HG02588 (cell line): ENCODE measurements around the gene USH1G.
A peak's percentile ranks its signal among the peaks of the same experiment; 100 is the strongest.
"Not testable (repeated sequence)": the region's sequence is repeated elsewhere in the genome, so short reads cannot be mapped to it uniquely, and the experiment has no call there.

Source experiments
- ATAC-seq: cut with Tn5 transposase; IDR thresholded peaks from one replicate; pipeline ENCODE4 v1.9.1; 2021; ENCODE audit warnings: mild to moderate bottlenecking, moderate library complexity; ENCODE audit not compliant: unreplicated experiment

Gene USH1G

DNA sequence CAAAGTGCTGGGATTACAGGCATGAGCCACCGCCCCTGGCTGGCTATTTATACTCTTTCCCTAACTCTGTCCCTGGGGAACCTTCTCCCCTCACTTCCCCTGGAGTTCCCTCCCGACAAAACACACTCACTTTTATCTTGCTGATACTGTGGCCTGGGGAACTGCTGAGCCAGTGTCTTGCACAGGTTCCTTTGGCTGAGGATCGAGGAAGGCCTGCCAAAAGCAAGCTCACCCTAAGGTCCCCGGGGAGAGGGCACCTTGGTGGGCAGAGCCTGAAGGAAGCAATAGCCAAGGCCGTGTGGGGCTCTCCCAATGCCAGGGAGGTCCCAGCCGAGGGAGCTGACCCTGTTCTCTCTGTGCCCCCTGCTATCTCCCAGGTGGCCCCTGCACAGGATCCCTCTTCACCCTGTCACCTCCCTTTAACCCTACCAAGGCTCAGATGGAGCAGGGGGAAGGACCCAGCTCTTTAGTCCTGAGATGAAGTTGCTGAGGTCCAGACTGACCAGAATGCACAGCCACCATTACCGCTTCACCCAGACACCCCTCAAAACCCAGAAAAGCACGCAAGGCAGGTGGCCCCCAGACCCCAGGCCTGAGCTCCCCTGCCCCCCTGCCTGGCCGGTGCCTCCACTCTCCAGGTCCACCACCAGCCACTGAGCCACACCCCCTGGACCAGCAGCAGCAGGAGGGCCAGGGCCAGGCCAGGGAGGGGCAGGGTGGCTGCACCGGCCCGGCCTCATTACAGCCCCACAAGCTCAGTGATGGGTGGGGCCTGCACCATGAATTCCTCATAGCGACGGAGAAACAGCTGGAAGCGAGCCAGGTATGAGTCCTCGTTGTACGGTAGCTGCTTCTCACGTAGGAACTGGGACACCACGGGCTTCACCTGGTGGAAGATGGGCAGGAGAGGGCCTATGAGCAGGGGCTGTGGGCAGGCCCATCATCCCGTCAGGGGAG is 45.2 kb downstream of the USH1G start:
- no peak for ATAC-seq

- no peak for ATAC-seq
Observed at GRCh38 chr17:74875977-74876593, 47.0 kb downstream of the USH1G start.

GRCh38 chr17:74875155-74875976 is 47.7 kb downstream of the USH1G start:
- ATAC-seq: no peak

DNA sequence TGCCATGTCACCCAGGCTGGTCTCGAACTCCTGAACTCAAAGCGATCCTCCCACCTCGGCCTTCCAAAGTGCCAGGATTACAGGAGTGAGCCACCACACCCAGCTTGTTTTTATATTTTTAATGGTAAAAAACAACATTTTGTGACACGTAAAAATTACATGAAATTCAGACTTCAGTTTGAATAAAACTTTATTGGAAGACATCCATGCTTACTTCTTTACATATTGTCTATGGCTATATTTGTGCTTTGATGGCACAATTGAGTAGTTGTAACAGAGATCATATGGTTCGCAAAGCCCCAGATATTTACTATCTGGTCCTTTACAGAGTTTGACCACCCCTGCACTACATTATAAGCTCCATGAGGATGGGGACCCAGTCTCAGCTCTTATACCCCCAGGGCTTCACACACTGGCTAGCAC is 48.4 kb downstream of the USH1G start:
- ATAC-seq: no peak

GRCh38 chr17:74873874-74874614 is 49.0 kb downstream of the USH1G start:
- ATAC-seq: no peak

GRCh38 chr17:74873037-74873873 is 49.8 kb downstream of the USH1G start:
- ATAC-seq: peak; percentile 86

- ATAC-seq: no peak
Observed at GRCh38 chr17:74872313-74873036, 50.6 kb downstream of the USH1G start, which contains the start of gene FDXR. TSS of gene FDXR (minus strand) at chr17:74872994. CDS start at chr17:74872944, 50 bp downstream.

DNA sequence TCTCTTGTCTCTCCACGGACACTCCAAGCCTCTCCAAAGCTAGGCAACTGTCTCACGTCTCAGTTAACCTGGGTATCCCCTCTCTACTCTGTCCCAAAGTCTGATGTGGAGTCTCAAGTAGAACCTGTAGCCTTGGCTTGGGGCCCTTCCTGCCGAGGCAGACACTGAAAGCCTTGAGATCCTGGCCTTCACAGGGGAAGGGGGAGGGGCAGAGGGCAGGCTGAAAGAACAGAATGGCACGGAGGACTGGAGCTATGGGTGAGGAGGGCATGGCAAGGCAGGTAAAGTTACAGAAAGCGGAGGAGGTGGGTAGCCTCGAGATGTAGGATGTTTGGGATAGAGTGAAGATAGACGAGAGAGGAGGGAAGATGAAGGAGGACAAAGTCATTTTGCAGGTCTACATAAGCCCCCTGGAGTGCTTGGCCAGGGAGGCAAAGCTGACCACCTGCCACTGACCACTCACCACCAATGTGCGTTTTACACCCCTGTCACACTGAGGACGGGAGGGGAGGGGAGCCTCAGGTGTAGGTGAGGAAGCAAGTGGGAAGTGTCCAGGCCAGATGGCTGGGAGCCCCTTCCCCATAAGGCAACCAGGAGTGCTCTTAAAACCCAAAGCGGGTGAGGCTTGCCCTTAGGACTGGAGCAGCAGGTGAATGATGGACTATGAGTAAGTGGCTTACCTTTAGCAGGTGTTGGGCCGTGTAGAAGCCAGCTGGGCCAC is 51.5 kb downstream of the USH1G start:
- no peak for ATAC-seq

DNA sequence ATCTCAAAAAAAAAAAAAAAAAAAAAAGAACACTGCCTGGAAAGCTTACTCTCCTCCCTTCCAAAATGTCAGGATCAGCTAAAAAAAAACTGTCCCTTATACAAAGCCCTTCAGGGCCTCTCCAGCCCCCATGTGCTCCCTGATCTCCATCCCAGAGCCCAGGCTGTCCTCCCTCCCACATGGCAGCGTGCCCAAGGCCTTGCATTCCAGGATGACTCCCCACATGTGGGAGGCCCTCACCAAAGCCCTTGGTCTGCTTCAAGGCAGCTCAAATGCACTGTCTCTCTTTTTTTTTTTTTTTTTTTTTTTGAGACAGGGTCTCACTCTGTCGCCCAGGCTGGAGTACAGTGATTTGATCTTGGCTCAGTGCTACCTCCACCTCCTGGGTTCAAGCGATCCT is 52.5 kb downstream of the USH1G start:
- no peak for ATAC-seq

DNA sequence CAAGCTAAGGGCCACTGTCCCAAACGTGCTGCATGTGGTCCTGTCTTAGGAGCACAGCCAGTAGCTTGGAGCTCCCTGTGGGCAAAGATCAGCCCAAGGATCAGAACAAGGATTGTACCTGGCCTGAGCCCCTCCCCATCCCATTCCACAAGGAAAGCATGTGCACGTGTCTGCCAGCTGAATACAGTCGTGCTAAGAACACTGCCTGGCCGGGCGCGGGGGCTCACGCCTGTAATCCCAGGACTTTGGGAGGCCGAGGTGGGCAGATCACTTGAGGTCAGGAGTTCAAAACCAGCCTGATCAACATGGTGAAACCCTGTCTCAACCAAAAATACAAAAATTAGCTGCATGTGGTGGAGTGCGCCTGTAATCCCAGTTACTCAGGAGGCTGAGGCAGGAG is 53.0 kb downstream of the USH1G start:
- not testable (repeated sequence) for ATAC-seq

DNA sequence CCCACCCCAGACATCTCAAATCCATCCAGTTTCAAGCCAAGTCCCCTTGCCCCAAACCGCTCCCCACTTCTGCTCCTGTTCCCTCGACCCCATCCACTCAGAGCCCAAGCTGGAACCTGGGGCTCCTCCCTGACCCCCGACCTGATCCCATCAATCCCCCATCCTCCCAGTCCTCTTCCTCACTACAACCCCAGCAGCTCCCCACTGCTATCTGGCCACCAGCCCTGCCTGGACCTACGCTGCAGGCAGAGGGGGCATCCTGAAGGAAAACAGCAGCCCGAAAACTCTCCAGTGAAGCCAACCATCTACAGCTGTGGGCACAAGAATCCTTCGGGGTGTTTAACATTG is 54.2 kb downstream of the USH1G start:
- ATAC-seq: no peak

DNA sequence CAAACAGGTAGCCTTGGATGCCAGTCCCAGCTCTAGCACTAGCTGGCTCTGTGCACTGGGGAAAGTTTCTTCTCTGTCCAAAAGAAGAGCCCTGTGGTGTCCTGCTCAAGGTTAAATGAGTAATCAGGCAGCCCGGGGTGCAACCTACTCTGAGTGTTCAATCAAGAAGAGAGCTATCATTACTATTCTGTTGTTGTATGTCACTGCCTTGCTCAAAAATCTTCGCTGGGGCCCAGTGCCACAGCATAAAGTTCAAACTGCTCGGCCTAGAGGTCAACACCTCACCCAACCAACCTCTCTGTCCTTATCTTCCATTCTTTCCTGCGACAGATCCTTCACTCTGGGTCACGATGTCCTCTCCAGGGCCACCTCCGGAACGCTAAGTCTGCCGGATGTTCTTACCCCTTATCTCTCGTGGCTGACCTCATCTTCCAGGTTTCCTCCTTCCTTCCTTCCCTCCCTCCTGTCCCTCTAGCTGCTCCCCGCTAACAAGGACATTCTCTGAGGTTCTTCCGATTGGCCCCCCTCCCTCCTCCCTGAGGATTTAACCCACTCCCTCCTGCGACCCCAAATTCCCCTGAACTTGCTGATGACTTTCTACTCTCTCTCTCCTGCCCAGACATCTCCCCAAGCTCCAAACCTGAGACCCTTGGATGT is 54.7 kb downstream of the USH1G start:
- ATAC-seq: no peak

GRCh38 chr17:74866198-74866835 is 56.7 kb downstream of the USH1G start:
- ATAC-seq: no peak
